ENCODE measurements around the gene NEK1.

- TF ChIP-seq CTCF (IDR thresholded peaks at IDR 0.05) (no peak), POLR2A (IDR thresholded peaks at IDR 0.05) (no peak)
These were observed 239.6 kb downstream of the NEK1 start for GRCh38 chr4:169372791-169373190.

Measured in uterus (tissue), 2 donors.